Panc1 (cell line): ENCODE data around the gene BST2. TPM values are rescaled to one million over a fixed set of nuclear protein-coding genes. Genes with fewer than 3 reads are reported as not detected.
A peak's percentile ranks its signal among the peaks of the same experiment; 100 is the strongest.

Experiments used
- ATAC-seq: fragments of 200-7000 bp; cut with Tn5 transposase; 2 replicates; pipeline ENCODE4 v1.9.1; 2020; ENCODE audit warnings: mild to moderate bottlenecking, moderate library complexity
- BruUV-seq: library from RNA; stranded (reverse); fragments of 400-500 nt; replicated peaks from 2 replicates; lab custom pipeline; 2021; lab: Mats Ljungman, UMichigan
- CTCF ChIA-PET: fragments of 300-600 bp; sonication (Branson Sonifier 250); formaldehyde crosslinking; loops from one replicate; lab custom pipeline; 2022; ENCODE audit warnings: antibody characterized with exemption; lab: Charles Lee
- POLR2A ChIA-PET: fragments of 300-600 bp; sonication (Branson Sonifier 250); formaldehyde crosslinking; loops from one replicate; lab custom pipeline; 2022; ENCODE audit warnings: antibody characterized with exemption; lab: Charles Lee
- DNase-seq: peaks from one replicate; pipeline ENCODE4 v3.0.0-alpha.2; 2010; ENCODE audit warnings: low read depth, low spot score
- H3K27ac ChIP-seq: 2 replicates; pipeline ENCODE4 v1.5.1; 2011; ENCODE audit warnings: mild to moderate bottlenecking, low read length, inconsistent platforms
- H3K27me3 ChIP-seq: fragments of 200-500 bp; sonication (Bioruptor generic); 2 replicates; pipeline ENCODE4 v1.6.0; 2014; ENCODE audit warnings: low read length, inconsistent platforms; ENCODE audit not compliant: control insufficient read depth, insufficient read depth
- H3K36me3 ChIP-seq: fragments of 200-500 bp; sonication (Bioruptor generic); 2 replicates; pipeline ENCODE4 v1.5.1; 2014; ENCODE audit warnings: inconsistent platforms, mild to moderate bottlenecking, low read length, moderate library complexity; ENCODE audit not compliant: control insufficient read depth, insufficient read depth
- H3K4me1 ChIP-seq: 2 replicates; pipeline ENCODE4 v1.5.1; 2011; ENCODE audit warnings: inconsistent platforms, mild to moderate bottlenecking, low read length, moderate library complexity; ENCODE audit not compliant: control insufficient read depth, insufficient read depth
- H3K4me3 ChIP-seq, 2 experiments: 2 replicates each; pipeline ENCODE4 v1.5.1; 2011 to 2012; ENCODE audit warnings: low read depth in 2 of 2, low read length in 2 of 2, mild to moderate bottlenecking in 2 of 2, inconsistent platforms in 1 of 2, moderate library complexity in 1 of 2
- H3K9me3 ChIP-seq: fragments of 200-500 bp; sonication (Bioruptor generic); 2 replicates; pipeline ENCODE4 v1.5.1; 2014; ENCODE audit warnings: low read depth, mild to moderate bottlenecking, inconsistent platforms, low read length, moderate library complexity; ENCODE audit not compliant: control insufficient read depth, insufficient read depth
- CTCF ChIP-seq: fragments of 450-650 bp; IDR thresholded peaks from 2 replicates; pipeline ENCODE4 v1.5.1; 2017; ENCODE audit warnings: mild to moderate bottlenecking
- POLR2AphosphoS5 ChIP-seq: IDR thresholded peaks from 2 replicates; pipeline ENCODE4 v1.6.1; 2012; ENCODE audit warnings: mild to moderate bottlenecking, low read depth, low read length, moderate library complexity
- SIN3A ChIP-seq: IDR thresholded peaks from 2 replicates; pipeline ENCODE4 v1.6.1; 2012; ENCODE audit warnings: low read depth, mild to moderate bottlenecking, low read length, moderate library complexity, borderline replicate concordance; ENCODE audit not compliant: insufficient read depth
- TCF7L2 ChIP-seq: IDR thresholded peaks from 2 replicates; pipeline ENCODE4 v1.6.1; 2011; ENCODE audit warnings: mild to moderate bottlenecking, low read depth, low read length, inconsistent platforms
- in situ Hi-C: cut with HindIII; loops from 2 replicates; pipeline ENCODE4 v1.10.0; 2016; ENCODE audit warnings: low sequenced_read_pairs, low pct_unique_long_range_greater_than_20kb
- intact Hi-C: fragments of 100-400 bp; cut with micrococcal nuclease; formaldehyde crosslinking; loops from one replicate; pipeline ENCODE4 v1.10.0; 2022; ENCODE audit not compliant: unreplicated experiment
- total RNA-seq: library from RNA; stranded (reverse); gene quantifications from one replicate; pipeline ENCODE4 v1.2.1, GENCODE V29; 2021; ENCODE audit not compliant: unreplicated experiment
- TF ChIP-seq, protein P1 (sequence below), 2 experiments: IDR thresholded peaks; 2 replicates each; pipeline ENCODE4 v1.6.1; 2011 to 2012; ENCODE audit warnings: low read depth in 2 of 2, control low read depth in 1 of 2, low read length in 1 of 2, mild to moderate bottlenecking in 1 of 2, moderate library complexity in 1 of 2; ENCODE audit not compliant: insufficient read depth in 1 of 2

BST2 gene
- total RNA-seq, 1 experiment from 2014 or later = 11.8 TPM

- intact Hi-C loops = no loop called here
- H3K9me3 ChIP-seq = no peaks in the 10 kb centered on the region
- DNase-seq = no peak
- H3K27ac ChIP-seq = peak overlapping the region; percentile 77
- in situ Hi-C loops = no loop called here
- POLR2A ChIA-PET = interaction anchor here (0.6 kb wide), 1 partner anchor 106 kb away, joined by 9 read pairs; no protein-coding TSS in a partner anchor
- H3K36me3 ChIP-seq = no peaks in the 10 kb centered on the region
- peaks cover 12% of the 10 kb centered on the region; the same call in 1 of the 2 replicates for H3K4me1 ChIP-seq
- no peak for TF ChIP-seq SIN3A
- TF ChIP-seq POLR2AphosphoS5 = no peak
- TF ChIP-seq, protein P1, sequence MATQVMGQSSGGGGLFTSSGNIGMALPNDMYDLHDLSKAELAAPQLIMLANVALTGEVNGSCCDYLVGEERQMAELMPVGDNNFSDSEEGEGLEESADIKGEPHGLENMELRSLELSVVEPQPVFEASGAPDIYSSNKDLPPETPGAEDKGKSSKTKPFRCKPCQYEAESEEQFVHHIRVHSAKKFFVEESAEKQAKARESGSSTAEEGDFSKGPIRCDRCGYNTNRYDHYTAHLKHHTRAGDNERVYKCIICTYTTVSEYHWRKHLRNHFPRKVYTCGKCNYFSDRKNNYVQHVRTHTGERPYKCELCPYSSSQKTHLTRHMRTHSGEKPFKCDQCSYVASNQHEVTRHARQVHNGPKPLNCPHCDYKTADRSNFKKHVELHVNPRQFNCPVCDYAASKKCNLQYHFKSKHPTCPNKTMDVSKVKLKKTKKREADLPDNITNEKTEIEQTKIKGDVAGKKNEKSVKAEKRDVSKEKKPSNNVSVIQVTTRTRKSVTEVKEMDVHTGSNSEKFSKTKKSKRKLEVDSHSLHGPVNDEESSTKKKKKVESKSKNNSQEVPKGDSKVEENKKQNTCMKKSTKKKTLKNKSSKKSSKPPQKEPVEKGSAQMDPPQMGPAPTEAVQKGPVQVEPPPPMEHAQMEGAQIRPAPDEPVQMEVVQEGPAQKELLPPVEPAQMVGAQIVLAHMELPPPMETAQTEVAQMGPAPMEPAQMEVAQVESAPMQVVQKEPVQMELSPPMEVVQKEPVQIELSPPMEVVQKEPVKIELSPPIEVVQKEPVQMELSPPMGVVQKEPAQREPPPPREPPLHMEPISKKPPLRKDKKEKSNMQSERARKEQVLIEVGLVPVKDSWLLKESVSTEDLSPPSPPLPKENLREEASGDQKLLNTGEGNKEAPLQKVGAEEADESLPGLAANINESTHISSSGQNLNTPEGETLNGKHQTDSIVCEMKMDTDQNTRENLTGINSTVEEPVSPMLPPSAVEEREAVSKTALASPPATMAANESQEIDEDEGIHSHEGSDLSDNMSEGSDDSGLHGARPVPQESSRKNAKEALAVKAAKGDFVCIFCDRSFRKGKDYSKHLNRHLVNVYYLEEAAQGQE (IDR thresholded peaks at IDR 0.05; ENCODE audit: insufficient read depth in 1 of 2, low read depth in 2 of 2, low read length in 1 of 2) = no peak
- TF ChIP-seq CTCF = no peak
- TF ChIP-seq TCF7L2 = no peak
- BruUV-seq = no TSS peak
- CTCF ChIA-PET = no interaction called here
- H3K4me3 ChIP-seq = peak overlapping the region; percentile 2 to 6; a peak in 1 of 4 replicates
- ATAC-seq = no peak
- H3K27me3 ChIP-seq = no peaks in the 10 kb centered on the region
Measured at GRCh38 chr19:17404621-17405249, 695 bp downstream of the BST2 start.

DNA sequence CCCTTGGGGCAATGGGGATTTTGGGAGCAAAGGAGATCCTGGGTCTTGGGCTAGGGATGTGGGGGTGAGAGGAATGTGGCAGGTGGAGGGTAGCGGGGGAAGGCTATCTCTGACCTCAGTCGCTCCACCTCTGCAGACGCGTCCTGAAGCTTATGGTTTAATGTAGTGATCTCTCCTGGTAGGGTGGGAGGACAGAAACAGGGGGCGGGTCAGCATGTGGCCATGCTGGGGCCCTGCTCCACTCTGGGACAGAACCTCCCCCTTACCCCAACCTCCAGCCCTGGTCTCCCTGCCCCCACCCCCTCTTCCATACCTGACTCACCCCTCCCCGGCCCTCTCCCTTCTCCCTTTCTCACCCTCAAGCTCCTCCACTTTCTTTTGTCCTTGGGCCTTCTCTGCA lies 1.4 kb downstream of the BST2 start:
- Histone ChIP-seq H3K27ac (no peak overlapping the region), H3K4me1 (peaks cover 12% of the 10 kb centered on the region; the same call in 1 of the 2 replicates), H3K4me3 (no peak overlapping the region), H3K36me3 (no peaks in the 10 kb centered on the region), H3K9me3 (no peaks in the 10 kb centered on the region), H3K27me3 (no peaks in the 10 kb centered on the region)
- intact Hi-C loops (no loop called here), in situ Hi-C loops (no loop called here)
- ChIA-PET POLR2A (no interaction called here), CTCF (no interaction called here)
- no peak for DNase-seq
- TF ChIP-seq, protein P1 (IDR thresholded peaks at IDR 0.05; ENCODE audit: insufficient read depth in 1 of 2, low read depth in 2 of 2, low read length in 1 of 2) = no peak
- no peak for TF ChIP-seq POLR2AphosphoS5
- TF ChIP-seq TCF7L2 = no peak
- TF ChIP-seq CTCF = no peak
- TF ChIP-seq SIN3A = no peak
- no peak for ATAC-seq
- BruUV-seq = no TSS peak
